ENCODE results near the gene MARK4.

MARK4 gene

GRCh38 chr19:45345506-45345860 is 94.4 kb downstream of the MARK4 start:
- no peak overlapping the region for H3K4me3 ChIP-seq (replicated peaks; ENCODE audit: insufficient read depth, low read length)
- H3K27me3 ChIP-seq (ENCODE audit: insufficient read depth, poor library complexity, severe bottlenecking) = peaks cover 15% of the 10 kb centered on the region
- no peak overlapping the region for H3K27ac ChIP-seq (replicated peaks)
- TF ChIP-seq, protein P1, sequence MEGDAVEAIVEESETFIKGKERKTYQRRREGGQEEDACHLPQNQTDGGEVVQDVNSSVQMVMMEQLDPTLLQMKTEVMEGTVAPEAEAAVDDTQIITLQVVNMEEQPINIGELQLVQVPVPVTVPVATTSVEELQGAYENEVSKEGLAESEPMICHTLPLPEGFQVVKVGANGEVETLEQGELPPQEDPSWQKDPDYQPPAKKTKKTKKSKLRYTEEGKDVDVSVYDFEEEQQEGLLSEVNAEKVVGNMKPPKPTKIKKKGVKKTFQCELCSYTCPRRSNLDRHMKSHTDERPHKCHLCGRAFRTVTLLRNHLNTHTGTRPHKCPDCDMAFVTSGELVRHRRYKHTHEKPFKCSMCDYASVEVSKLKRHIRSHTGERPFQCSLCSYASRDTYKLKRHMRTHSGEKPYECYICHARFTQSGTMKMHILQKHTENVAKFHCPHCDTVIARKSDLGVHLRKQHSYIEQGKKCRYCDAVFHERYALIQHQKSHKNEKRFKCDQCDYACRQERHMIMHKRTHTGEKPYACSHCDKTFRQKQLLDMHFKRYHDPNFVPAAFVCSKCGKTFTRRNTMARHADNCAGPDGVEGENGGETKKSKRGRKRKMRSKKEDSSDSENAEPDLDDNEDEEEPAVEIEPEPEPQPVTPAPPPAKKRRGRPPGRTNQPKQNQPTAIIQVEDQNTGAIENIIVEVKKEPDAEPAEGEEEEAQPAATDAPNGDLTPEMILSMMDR (IDR thresholded peaks at IDR 0.05; ENCODE audit: insufficient read depth, low read length) = no peak
- no peak for TF ChIP-seq POLR2AphosphoS5 (IDR thresholded peaks at IDR 0.05; ENCODE audit: low read depth)
- TF ChIP-seq GABPA (IDR thresholded peaks at IDR 0.05; ENCODE audit: low read depth) = no peak
- no peak for TF ChIP-seq SPI1 (IDR thresholded peaks at IDR 0.05; ENCODE audit: borderline replicate concordance, low read depth)
- TF ChIP-seq, protein P2, sequence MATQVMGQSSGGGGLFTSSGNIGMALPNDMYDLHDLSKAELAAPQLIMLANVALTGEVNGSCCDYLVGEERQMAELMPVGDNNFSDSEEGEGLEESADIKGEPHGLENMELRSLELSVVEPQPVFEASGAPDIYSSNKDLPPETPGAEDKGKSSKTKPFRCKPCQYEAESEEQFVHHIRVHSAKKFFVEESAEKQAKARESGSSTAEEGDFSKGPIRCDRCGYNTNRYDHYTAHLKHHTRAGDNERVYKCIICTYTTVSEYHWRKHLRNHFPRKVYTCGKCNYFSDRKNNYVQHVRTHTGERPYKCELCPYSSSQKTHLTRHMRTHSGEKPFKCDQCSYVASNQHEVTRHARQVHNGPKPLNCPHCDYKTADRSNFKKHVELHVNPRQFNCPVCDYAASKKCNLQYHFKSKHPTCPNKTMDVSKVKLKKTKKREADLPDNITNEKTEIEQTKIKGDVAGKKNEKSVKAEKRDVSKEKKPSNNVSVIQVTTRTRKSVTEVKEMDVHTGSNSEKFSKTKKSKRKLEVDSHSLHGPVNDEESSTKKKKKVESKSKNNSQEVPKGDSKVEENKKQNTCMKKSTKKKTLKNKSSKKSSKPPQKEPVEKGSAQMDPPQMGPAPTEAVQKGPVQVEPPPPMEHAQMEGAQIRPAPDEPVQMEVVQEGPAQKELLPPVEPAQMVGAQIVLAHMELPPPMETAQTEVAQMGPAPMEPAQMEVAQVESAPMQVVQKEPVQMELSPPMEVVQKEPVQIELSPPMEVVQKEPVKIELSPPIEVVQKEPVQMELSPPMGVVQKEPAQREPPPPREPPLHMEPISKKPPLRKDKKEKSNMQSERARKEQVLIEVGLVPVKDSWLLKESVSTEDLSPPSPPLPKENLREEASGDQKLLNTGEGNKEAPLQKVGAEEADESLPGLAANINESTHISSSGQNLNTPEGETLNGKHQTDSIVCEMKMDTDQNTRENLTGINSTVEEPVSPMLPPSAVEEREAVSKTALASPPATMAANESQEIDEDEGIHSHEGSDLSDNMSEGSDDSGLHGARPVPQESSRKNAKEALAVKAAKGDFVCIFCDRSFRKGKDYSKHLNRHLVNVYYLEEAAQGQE (IDR thresholded peaks at IDR 0.05; ENCODE audit: insufficient replicate concordance, low read depth) = no peak
- DNase-seq (ENCODE audit: low read depth in 1 of 2, low spot score in 1 of 2) = no peak

- TF ChIP-seq GABPA (IDR thresholded peaks at IDR 0.05; ENCODE audit: low read depth) (no peak), SPI1 (IDR thresholded peaks at IDR 0.05; ENCODE audit: borderline replicate concordance, low read depth) (no peak), POLR2AphosphoS5 (IDR thresholded peaks at IDR 0.05; ENCODE audit: low read depth) (no peak)
- TF ChIP-seq, protein P1 (IDR thresholded peaks at IDR 0.05; ENCODE audit: insufficient read depth, low read length) = no peak
- TF ChIP-seq, protein P2 (IDR thresholded peaks at IDR 0.05; ENCODE audit: insufficient replicate concordance, low read depth) = no peak
- DNase-seq (ENCODE audit: low read depth in 1 of 2, low spot score in 1 of 2) = no peak
- Histone ChIP-seq H3K27me3 (ENCODE audit: insufficient read depth, poor library complexity, severe bottlenecking) (peaks cover 15% of the 10 kb centered on the region), H3K27ac (replicated peaks) (no peak overlapping the region), H3K4me3 (replicated peaks; ENCODE audit: insufficient read depth, low read length) (no peak overlapping the region)
Measured at GRCh38 chr19:45346449-45346848, 95.4 kb downstream of the MARK4 start.

- DNase-seq (ENCODE audit: low read depth in 1 of 2, low spot score in 1 of 2) = no peak
- H3K27ac ChIP-seq (replicated peaks) = no peak overlapping the region
- TF ChIP-seq GABPA (IDR thresholded peaks at IDR 0.05; ENCODE audit: low read depth) (no peak), SPI1 (IDR thresholded peaks at IDR 0.05; ENCODE audit: borderline replicate concordance, low read depth) (no peak), POLR2AphosphoS5 (IDR thresholded peaks at IDR 0.05; ENCODE audit: low read depth) (no peak)
- TF ChIP-seq, protein P1 (IDR thresholded peaks at IDR 0.05; ENCODE audit: insufficient read depth, low read length) = no peak
- TF ChIP-seq, protein P2 (IDR thresholded peaks at IDR 0.05; ENCODE audit: insufficient replicate concordance, low read depth) = no peak
Measured at GRCh38 chr19:45347570-45348366, 96.7 kb downstream of the MARK4 start.

More at GRCh38 chr19:45347570-45348366, 96.7 kb downstream of the MARK4 start:
- Histone ChIP-seq H3K27me3 (ENCODE audit: insufficient read depth, poor library complexity, severe bottlenecking) (peaks cover 11% of the 10 kb centered on the region), H3K4me3 (replicated peaks; ENCODE audit: insufficient read depth, low read length) (no peak overlapping the region)

Data from HL-60 (cell line).